HG03025 (cell line): Measurements from ENCODE around the gene RPS6KC1.
"Not testable (repeated sequence)": the region's sequence is repeated elsewhere in the genome, so short reads cannot be mapped to it uniquely, and the experiment has no call there.

Source experiments
- ATAC-seq: cut with Tn5 transposase; IDR thresholded peaks from one replicate; pipeline ENCODE4 v1.9.1; 2021; ENCODE audit warnings: mild to moderate bottlenecking, moderate library complexity; ENCODE audit not compliant: unreplicated experiment, low FRiP score

RPS6KC1 gene

GRCh38 chr1:213148905-213149304, 97.9 kb downstream of the RPS6KC1 start:
- no peak for ATAC-seq

DNA sequence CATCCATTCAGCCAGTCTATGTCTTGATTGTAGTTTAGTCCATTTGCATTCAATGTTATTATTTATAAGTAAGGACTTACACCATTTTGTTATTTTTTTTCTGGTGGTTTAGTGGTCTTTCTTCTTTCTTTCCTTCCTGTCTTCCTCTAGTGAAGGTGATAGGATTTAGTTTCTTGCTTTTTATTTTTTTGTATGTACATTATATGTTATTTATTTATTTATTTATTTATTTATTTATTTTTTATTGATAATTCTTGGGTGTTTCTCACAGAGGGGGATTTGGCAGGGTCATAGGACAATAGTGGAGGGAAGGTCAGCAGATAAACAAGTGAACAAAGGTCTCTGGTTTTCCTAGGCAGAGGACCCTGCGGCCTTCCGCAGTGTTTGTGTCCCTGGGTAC, 99.0 kb downstream of the RPS6KC1 start:
- not testable (repeated sequence) for ATAC-seq

DNA sequence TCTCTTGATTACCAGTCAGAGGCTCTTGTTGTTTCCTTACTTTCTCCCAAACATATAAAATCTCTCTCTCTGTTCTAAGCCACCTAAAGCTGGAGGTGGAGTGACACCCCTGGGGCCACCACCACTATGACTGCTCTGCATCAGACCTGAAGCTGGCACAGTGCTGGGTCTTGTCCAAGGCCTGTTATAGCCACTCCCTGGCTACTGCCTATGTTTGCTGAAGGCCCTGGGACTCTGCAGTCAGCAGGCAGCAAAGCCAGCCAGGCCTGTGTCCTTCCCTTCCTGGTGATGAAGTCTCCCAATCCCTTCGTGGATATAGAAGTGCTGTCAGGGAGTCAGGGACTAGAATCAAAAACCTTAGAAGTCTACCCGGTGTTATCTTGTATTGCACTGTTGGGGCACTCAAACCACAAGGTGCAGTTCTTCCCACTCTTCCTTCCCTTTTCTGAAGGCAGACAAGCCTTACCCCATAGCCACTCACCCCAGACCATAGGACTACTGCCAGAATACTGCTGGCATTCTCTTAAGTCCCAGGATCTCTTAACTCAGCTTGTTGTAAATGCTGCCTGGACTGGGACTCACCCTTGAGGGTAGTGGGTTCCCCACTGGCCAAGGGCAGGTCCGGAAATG, 103.1 kb downstream of the RPS6KC1 start:
- ATAC-seq, result no peak

- no peak for ATAC-seq
These were observed 108.3 kb downstream of the RPS6KC1 start for GRCh38 chr1:213159376-213159775.

DNA sequence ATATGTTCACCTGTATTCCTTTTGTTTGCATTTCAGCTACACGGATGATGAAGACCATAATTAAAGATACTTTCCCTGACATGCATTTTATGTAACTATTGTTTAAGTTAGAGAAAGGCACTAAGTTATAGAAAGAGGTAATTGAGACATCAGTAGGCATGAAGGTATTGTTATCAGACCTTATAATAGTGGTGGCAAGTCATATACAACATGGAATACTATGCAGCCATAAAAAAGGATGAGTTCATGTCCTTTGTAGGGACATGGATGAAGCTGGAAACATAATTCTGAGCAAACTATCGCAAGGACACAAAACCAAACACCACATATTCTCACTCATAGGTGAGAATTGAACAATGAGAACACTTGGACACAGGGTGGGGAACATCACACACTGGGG, 109.4 kb downstream of the RPS6KC1 start:
- ATAC-seq, result not testable (repeated sequence)

DNA sequence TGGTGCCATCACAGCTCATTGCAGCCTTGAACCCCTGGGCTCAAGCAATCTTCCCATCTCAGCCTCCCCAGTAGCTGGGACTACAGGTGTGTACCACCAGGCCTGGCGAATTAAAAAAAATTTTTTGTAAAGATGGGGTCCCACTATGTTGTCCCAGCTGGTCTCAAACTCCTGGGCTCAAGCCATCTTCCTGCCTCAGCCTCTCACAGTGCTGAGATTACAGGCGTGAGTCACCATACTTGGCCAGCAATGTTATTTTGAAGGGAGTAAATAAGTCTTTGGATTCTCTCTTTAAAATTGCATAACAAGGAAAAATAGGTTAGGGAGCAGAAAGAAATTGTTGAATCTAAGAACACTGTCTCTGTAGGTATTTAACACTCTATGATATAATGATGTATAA, 111.3 kb downstream of the RPS6KC1 start:
- ATAC-seq, result no peak

DNA sequence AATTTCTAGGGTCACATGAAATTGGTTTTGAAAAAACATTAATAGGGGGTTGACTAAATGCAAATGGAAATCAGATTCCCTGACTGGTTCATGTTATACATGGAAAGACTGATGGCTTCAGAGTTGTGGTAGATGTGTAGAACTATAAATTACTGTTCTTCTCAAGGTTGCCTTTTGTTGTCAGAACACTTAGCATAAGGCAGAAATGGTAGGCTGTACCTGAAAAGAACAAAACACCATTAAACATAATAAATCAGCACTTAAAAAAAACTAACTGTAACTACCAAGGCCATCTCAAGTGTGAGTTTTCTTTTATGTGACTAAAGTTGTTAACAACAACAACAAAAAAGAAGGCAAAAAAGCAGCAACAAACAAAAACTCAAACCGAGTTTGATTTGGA, 111.8 kb downstream of the RPS6KC1 start:
- no peak for ATAC-seq

DNA sequence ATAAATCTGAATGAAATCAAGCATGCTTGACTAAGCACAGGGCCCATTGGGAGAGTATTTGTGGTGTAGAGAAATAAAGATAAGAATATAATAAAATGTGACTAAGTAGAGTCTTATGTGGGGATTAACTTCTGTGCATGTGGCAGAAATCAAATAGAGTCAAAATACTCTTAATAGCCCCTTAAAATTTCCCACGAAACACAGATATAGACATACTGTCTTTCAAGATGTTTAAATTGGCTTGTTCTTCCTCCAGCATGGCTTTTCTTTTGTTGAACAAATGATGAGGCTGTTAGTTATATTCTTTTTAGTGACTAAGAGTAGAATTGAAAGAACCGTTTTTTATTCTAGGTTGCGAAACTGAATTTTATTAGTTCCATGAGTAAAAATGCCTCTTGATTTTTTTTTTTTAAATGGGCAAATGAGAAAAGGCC, 112.3 kb downstream of the RPS6KC1 start:
- ATAC-seq, result no peak

DNA sequence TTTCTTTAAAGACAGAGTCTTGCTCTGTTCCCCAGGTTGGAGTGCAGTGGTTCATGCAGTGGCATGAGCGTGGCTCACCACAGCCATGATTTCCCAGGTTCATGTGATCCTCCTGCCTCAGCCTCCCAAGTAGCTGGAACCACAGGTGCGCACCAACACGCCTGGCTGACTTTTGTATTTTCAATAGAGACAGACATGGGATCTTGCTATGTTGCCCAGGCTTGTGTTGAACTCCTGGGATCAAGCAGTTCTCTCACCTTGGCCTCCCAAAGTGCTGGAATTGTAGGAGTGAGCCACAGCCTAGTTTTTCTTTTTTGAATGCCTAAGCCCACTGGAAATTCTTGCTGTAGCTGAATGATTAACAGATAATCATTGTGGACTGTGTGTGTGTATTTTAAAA, 113.5 kb downstream of the RPS6KC1 start:
- no peak for ATAC-seq

- ATAC-seq, result no peak
These were observed 115.8 kb downstream of the RPS6KC1 start for GRCh38 chr1:213166852-213167251.

- ATAC-seq, result no peak
These were observed 120.7 kb downstream of the RPS6KC1 start for GRCh38 chr1:213171711-213172110.

DNA sequence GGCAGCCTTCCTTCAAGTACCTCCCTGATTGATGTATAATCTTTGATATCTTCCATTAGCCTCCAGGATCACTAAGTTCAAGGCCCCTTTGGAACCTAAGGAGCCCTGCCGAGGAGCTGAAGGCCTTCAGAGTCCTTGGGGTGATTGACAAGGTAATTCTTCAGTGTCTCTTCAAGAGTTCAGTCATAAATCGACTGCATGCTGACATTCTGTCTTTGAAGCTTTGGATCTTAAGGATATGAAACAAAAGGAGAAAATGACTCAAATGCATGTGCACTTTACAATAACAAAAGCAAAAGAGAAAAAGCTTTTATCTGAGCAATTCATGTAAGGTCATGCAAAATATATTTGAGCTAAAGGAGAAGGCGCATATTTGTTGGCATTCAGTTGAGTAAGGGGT, 125.3 kb downstream of the RPS6KC1 start:
- no peak for ATAC-seq

DNA sequence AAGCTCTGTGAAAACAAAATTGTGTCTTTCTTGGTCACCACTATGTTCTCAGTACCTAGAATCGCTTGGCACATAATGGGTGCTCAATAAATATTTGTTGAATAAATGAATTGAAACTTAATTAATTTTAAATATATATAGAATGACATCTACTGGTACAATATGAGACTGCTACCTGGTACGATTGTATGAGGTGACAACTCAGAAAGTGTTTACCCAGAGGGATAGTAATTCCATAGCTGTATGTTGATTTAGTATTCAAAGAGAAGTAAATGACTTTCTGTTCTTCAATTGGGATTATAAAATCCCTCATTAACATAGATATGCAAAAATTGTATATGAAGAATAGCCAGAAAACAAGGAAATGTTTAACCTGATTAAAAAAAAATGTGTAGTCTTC, 128.7 kb downstream of the RPS6KC1 start:
- ATAC-seq, result no peak

GRCh38 chr1:213180833-213181232, 129.8 kb downstream of the RPS6KC1 start:
- ATAC-seq, result no peak

DNA sequence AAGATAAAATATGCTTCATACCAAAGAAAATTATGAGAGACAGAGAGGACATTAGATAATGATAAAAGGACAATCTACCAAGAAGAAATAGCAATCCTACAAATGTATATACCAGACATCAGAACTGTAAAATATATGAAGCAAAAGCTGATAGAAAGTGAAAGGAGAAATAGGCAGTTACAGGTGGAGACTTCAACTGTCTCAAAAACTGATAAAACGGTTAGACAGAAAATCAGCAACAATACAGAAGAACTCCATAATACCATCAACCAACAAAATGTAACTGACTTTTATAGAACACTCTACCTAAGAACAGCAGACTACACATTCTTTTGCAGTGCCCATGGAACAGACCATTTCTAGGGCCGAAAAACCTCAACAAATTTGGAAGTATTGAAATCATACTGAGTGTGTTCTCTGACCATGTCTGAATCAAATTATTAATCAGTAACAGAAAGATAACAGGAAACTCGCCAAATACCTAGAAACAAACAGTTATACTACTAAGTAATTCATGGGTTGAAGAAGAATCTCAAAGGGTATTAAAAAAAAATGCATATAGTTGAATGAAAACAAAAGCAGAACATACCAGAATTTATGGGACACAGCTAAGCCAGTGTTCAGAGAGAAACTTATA, 132.1 kb downstream of the RPS6KC1 start:
- ATAC-seq, result no peak

GRCh38 chr1:213186168-213186567, 135.1 kb downstream of the RPS6KC1 start:
- no peak for ATAC-seq

- no peak for ATAC-seq
These were observed 141.0 kb downstream of the RPS6KC1 start for GRCh38 chr1:213192026-213192425.

GRCh38 chr1:213194383-213194782, 143.3 kb downstream of the RPS6KC1 start:
- no peak for ATAC-seq

DNA sequence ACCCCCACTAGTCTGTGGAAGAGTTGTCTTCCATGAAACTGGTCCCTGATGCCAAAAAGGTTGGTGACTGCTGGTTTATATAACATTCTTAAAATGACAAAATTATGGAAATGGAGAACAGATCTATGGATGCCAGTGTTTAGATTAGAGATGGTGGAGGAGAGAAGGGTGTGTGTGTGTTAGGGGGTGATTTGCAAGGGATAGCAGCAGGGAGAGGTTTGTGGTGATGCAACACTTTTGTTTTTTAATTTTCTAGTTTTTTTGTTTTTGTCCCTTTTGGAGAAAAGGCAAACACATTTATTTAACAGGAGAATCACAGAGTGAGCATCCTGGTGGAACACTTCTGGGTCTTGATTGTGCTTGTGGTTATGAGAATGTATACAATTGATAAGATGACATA, 143.8 kb downstream of the RPS6KC1 start:
- ATAC-seq, result no peak

DNA sequence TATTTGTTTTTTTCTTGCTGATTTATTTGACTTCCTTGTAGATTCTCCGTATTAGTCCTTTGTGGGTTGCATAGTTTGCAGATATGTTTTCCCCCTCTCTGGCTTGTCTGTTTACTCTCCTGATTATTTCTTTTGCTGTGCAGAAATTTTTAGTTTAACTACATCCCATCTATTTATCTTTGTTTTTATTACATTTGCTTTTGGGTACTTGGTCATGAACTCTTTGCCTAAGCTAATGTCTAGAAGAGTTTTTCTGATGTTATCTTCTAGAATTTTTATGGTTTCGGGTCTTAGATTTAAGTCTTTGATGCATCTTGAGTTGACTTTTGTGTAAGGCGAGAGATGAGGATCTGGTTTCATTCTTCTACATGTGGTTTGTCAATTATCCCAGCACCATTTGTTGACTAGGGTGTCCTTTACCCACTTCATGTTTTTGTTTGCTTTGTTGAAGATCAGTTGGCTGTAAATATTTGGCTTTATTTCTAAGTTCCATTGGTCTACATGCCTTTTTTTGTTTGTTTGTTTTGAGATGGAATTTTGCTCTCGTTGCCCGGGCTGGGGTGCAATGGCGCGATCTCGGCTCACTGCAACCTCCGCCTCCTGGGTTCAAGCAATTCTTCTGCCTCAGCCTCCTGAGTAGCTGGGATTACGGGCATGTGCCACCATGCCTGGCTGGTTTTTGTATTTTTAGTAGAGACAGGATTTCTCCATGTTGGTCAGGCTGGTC, 145.4 kb downstream of the RPS6KC1 start:
- not testable (repeated sequence) for ATAC-seq

DNA sequence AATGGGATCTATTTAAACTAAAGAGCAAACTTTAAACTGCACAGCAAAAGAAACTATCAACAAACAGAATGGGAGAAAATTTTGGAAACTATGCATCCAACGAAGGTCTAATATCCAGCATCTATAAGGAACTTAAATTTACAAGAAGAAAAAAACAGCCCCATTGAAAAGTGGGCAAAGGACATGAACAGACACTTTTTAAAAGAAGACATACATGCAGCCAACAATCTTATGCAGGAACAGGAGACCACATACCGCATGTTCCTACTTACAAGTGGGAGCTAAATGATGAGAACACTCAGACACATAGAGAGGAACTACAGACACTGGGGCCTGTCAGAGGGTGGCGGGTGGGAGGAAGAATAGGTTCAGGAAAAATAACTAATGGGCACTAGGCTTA, 149.6 kb downstream of the RPS6KC1 start:
- no peak for ATAC-seq
